GM12872 (cell line): ENCODE data around the gene CCDC69.

Experiments
- TF ChIP-seq, protein P1 (sequence below): IDR thresholded peaks from 3 replicates; pipeline ENCODE4 v1.5.1; 2011; ENCODE audit warnings: low read depth, mild to moderate bottlenecking, low read length, moderate library complexity; ENCODE audit not compliant: insufficient read depth

Gene CCDC69

DNA sequence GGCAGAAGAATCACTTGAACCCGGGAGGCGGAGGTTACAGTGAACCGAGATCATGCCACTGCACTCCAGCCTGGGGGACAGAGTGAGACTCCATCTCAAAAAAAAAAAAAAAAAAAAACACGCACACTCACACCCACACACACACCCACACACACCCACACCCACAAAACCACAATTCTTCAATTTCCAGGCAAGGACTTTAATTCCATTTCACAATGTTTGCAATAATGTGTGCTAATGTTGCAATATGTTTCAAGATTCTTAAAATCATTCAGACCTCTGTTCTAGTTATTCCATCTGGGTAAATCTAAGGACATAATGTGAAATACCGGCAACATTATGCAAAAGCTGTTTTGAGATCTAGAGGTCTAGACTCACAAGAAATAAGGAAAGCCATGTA lies 28.3 kb downstream of the CCDC69 start:
- TF ChIP-seq, protein P1, sequence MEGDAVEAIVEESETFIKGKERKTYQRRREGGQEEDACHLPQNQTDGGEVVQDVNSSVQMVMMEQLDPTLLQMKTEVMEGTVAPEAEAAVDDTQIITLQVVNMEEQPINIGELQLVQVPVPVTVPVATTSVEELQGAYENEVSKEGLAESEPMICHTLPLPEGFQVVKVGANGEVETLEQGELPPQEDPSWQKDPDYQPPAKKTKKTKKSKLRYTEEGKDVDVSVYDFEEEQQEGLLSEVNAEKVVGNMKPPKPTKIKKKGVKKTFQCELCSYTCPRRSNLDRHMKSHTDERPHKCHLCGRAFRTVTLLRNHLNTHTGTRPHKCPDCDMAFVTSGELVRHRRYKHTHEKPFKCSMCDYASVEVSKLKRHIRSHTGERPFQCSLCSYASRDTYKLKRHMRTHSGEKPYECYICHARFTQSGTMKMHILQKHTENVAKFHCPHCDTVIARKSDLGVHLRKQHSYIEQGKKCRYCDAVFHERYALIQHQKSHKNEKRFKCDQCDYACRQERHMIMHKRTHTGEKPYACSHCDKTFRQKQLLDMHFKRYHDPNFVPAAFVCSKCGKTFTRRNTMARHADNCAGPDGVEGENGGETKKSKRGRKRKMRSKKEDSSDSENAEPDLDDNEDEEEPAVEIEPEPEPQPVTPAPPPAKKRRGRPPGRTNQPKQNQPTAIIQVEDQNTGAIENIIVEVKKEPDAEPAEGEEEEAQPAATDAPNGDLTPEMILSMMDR, result no peak

DNA sequence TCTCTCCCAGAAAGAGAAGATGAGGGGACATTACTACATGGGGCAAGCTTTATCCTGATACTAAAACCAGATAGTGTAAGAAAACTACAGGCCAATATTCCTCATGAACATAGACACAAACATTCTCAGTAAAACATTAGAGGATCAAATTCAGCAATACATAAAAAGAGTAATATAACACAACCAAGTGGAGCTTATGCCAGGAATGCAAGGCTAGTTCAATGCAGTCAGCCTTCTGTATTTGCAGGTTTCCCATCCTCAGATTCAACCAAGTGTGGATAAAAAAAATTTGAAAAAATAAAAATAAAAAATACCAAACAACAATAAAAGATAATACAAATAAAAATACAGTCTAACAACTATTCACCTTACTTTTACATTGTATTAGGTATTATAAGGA lies 31.3 kb downstream of the CCDC69 start:
- TF ChIP-seq, protein P1, result no peak

DNA sequence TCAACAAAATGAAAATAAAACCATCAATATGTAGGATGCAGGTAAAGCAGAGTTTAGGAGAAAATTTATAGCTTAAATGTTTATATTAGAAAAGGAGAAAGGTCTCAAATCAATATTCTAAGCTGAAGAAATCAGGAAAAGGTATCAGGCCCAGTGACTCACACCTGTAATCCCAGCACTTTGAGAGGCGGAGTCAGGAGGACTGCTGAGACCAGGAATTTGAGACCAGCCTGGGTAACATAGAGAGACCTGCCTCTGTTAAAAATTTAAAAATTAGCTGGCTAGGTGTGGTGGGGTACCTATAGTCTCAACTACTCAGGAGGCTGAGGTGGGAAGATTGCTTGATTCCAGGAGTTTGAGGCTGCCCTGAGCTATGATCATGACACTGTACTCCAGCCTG lies 32.2 kb downstream of the CCDC69 start:
- TF ChIP-seq, protein P1, result no peak

DNA sequence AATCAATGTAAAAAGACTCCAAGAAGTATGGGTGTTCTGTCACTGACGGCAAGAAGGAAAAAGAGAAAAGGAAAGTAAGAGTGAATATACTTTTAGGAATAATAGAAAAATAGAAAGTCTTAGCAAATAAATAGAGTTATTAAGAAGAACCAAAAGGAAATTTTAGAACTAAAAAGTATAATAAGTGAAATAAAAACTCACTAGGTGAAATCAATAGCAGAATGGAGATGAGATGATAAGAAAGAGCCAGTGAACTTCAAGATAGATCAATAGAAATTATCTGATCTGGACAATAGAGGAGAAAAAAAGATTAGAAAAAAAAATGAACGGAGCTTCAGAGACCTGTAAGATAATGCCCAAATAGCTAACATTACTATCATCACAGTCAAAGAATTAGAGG lies 34.7 kb downstream of the CCDC69 start:
- TF ChIP-seq, protein P1, result no peak

DNA sequence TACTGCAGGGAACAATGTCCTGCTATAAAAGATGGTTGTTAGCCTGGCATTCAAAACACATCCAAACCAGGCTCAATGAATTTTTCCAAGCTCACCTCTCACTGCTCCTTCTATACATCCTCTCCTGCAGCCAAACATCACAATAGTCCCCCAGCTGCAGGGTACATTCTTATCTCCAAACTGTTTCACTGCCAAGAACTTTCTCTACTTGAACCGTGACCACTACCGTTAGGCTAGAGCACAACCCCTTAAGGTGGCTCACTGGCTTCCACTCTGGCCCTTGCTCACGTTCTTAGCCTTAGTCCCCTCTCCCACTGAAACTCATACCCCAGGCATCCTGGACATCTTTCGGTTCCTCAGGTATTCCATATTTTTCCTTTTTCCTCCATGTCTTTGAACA lies 37.4 kb downstream of the CCDC69 start:
- TF ChIP-seq, protein P1, result no peak

DNA sequence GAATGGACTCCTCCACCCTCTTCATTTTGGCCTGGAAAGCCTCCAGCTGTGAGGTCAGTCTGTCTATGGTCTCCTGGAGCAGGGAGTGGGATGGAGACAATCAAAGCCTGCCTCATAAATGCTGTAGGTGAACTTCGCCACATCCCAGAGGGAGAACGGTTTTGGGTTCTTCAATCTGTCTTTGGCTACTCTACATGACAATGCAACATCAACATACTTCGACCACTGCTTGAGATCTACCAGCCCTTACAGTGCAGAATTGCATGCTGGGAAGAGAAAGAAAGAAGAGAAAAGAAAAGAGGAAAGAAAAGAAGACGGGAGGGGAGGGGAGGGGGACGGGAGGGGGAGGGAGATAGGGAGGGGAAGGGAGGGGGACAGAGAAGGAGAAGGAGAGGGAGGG lies 37.8 kb downstream of the CCDC69 start:
- TF ChIP-seq, protein P1, result no peak

DNA sequence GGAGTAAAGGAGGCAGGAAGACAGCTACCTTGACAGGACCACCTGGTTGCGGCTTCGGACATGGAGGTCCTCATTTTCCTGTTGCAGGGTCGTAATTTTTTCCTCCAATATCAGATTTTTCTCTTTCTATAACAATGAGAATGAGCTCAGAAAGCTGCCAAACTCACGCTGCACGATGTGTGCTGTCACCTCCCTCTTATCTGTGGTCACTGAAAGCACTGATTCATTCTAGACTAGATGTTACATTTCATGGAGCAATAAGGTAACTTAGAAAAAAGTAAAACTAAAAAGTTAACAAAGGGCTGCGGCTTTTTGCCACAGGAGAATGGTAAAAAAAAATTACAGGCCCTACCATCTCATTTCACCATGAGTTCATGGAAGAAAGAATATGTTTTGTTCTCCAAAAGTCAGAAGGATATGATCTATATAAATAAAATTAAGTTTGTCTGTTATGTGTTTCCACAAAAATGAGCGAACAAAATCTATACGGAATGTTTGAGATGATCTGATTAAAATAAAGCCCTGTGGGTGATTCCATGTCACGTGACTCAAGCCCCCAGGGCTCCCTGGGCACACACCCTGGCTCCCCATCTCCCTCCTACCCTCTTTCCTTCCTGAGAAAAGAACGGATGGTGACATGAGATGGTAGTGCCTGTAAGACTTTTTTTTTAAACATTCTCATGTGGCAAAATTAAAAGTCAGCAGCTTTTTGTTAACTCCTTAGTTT lies 39.4 kb downstream of the CCDC69 start:
- TF ChIP-seq, protein P1, result no peak
